Nucleus accumbens (tissue), 56 donors: ENCODE data around the gene ANKRD35.
"Not testable (repeated sequence)": the region's sequence is repeated elsewhere in the genome, so short reads cannot be mapped to it uniquely, and the experiment has no call there.

Experiments used
- DNase-seq, 56 donors: peaks; one replicate each; lab custom pipeline; 2025; lab: John Stamatoyannopoulos, UW

ANKRD35 gene

GRCh38 chr1:145858238-145858900 is 27.3 kb downstream of the ANKRD35 start:
- peak in 31 of 56 donors; percentile 20 to 64 (median 46) for DNase-seq

DNA sequence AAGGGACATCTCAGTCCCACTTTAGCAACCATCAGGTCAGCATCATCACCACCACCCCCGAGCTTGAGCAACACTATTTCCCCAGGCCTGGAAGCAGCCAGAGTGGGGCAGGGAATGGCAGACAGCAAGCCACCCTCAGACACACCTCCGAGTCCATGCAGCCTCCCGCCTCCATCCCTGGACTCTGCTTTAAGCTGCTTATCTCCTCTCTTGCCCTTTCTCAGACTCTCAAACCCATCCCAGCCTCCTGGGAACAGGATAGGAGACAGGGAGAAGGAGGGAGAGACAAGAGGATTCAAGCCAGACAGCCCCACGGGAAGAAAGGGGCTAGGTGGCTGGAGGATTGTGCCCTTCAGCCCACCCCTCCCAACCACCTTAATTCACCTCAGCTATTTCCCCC is 28.5 kb downstream of the ANKRD35 start:
- DNase-seq: no peak

GRCh38 chr1:145855426-145855948 is 30.2 kb downstream of the ANKRD35 start:
- DNase-seq: no peak

DNA sequence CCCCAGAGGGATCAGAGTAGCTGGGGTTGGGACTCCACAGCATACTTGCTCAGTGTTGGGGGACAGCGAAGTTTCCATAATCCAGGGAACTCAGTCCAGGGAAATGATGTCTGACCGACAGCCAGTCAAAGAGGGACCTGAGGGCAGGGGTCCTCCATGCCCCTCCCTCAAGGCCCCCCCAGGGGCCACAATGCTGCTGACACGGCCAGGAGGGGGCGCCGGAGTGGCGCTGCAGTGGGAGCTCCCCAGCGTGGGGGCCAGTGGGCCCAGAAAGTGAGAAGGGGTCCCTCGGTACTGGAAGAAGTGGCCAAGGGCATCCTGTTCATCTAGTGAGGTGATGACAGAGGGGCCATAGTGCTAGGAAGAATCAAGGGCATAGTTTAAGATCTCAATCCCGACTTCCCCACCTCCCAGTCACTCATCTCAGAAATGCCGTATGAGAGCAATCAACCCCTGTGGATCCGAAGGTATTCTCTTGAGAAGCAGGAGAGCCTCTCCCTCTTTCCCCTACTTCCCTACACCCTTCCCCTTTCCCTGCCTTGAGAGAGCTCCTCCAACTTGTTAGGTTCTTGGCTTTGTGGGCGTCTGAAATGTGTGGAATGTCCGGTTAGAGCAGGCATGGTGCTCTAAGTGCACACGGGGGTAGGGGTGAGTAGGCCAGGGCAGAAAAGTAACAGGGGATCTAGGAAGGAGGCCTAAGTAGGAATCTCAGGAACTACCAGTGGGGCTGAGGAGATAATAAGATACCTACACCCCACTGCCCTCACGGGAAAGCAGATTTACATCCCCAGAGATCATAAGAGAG is 36.1 kb downstream of the ANKRD35 start:
- DNase-seq: no peak

- DNase-seq: no peak
These were observed 37.8 kb downstream of the ANKRD35 start for GRCh38 chr1:145847827-145848226.

- peak in 10 of 56 donors; percentile 4 to 37 (median 23) for DNase-seq
These were observed 39.5 kb downstream of the ANKRD35 start for GRCh38 chr1:145846201-145846612.

- peak in 52 of 56 donors; percentile 15 to 83 (median 54) for DNase-seq
These were observed 40.0 kb downstream of the ANKRD35 start, which contains the start of gene NUDT17 for GRCh38 chr1:145845514-145846161. TSS of gene NUDT17 (plus strand) at chr1:145845630. CDS start at chr1:145845641, 11 bp downstream.

DNA sequence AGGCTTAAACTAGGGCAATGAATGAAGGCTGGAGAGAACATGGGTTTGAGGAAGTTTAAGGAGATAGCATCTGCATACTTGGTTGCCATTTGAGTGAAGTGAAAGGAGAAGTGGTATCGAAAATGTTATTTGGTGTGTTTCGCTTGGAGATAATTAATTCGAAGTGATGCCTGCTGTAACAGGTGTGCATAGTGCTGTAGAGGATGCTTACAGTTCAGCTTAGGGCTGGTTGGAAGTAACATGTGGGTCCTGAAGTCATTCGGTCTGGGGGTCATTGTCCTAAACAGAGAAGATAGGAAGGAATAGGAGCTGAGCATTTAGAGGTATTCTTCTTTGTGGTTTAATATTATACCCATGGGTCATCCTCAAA is 40.5 kb downstream of the ANKRD35 start:
- no peak for DNase-seq

- DNase-seq: no peak
These were observed 42.6 kb downstream of the ANKRD35 start for GRCh38 chr1:145843031-145843430.

DNA sequence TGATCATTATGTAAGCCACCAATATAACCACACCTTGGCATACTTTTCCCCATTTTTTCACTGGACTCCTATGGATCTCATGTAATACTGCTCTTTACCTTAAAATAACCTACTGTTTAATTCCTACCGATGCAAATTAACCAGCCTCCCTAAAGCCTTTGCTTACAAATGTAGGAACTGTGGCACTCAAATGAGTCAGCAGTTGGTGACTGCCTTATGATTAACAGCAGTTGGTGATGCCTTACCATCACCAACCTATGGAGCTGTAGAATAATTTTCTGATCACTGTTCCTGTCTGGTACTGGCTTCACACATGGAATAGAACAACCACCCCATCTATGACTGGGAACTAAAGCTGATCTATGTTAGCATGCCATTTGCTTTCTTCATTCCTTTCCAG is 48.0 kb downstream of the ANKRD35 start:
- DNase-seq: no peak

DNA sequence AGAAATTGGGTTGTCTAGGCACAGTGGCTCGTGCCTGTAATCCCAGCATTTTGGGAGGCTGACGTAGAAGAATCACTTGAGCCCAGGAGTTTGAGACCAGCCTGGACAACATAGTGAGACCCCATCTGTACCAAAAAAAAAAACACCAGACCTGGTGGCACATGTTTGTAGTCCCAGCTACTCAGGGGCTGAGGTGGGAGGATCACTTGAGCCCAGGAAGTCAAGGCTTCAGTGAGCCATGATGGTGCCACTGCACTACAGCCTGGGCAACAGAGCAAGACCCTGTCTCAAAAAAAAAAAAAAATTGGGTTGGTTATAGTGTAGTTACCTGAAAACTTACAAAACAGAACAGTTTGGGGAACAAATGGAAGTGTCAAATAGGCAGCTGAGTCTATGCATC is 54.9 kb downstream of the ANKRD35 start:
- DNase-seq: not testable (repeated sequence)

DNA sequence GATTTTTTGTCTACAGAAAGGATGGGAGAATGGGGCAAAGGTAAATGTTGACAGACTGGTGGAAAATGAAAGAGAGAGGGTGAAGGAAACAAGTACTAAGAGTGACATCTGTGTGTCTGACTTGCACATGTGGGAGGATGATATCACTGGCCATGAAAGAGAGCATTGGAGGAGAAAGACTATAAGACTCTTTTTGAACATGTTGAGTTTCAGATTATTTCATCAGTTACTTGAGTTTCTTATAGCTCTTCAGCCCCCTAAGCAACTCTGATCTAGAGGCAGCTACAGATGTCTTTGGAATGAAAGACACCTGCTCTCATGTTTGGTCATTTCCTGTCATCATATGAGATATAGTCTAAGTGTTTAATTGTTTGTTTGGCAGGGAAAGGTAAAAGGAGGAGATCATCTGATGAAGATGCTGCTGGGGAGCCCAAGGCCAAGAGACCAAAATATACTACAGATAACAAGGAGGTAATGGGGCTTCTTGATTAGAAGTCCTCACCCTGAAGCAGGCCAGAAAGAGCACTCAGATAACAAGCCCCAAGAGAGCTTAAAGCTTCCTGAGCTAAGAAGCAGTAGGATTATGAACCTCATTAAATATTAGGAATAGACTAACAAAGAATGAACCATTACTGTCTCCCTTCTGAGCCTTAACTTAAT is 57.2 kb downstream of the ANKRD35 start:
- no peak for DNase-seq

DNA sequence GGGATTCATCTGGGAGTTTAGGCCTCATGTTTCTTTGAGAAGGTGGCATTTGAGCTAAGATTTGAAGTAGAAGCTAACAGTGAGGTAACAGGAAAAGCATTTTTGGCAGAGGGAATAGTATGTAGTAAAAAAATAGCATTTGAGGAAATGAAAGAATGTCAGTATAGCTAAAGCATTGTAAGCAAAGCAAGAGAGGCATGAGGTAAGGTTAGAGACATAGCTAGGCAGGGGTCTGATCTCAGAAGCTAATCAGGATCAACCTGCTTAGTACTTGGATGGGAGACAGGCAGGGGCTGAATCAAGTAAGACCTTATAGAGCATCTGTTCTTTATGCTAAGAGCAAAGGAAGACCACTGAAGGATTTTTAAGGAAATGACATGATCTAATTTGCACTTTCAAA is 57.7 kb downstream of the ANKRD35 start:
- DNase-seq: no peak

DNA sequence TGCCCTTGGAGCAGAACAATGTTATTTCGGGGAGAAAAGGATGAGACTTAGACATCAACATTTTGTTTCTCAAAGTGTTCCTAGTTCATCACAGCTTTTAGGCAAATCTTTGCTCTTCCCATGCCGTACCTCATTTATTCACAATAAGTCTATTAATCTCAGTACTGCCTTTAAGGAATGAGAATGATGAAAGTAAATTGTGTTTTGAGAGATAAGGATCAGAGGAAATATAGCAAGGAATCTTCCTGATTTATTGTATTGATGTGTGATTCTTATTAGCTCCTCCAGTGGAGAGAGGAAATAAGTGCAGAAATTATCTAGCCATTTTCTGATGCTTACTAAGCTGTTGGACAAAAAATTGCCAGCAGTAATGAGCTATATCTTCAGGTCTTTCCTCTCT is 59.6 kb downstream of the ANKRD35 start:
- no peak for DNase-seq

DNA sequence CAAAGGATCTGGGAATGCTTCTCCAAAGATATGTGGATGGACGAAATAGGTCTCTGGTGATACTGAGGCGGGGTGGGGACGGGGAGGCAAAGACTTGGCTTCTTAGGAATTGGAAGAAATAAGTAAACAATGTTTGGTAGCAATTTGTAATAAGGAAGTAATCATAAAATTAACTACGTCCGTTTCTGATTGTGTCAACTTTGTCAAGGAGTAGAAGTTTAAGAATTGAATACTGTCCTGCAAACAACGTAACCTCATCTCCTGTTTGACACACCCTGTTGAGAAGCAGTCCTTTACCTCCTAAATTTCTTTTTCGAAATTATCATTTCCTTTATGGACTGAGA is 61.2 kb downstream of the ANKRD35 start:
- DNase-seq: no peak

- peak in 55 of 56 donors; percentile 49 to 95 (median 82) for DNase-seq
These were observed 61.8 kb downstream of the ANKRD35 start, which contains the start of the genes POLR3C and RNF115 for GRCh38 chr1:145823565-145824498. TSS of gene POLR3C (plus strand) at chr1:145824200. CDS start at chr1:145825777, 1,577 bp downstream. TSS of gene RNF115 (minus strand) at chr1:145824095. CDS start at chr1:145823873, 222 bp downstream.

DNA sequence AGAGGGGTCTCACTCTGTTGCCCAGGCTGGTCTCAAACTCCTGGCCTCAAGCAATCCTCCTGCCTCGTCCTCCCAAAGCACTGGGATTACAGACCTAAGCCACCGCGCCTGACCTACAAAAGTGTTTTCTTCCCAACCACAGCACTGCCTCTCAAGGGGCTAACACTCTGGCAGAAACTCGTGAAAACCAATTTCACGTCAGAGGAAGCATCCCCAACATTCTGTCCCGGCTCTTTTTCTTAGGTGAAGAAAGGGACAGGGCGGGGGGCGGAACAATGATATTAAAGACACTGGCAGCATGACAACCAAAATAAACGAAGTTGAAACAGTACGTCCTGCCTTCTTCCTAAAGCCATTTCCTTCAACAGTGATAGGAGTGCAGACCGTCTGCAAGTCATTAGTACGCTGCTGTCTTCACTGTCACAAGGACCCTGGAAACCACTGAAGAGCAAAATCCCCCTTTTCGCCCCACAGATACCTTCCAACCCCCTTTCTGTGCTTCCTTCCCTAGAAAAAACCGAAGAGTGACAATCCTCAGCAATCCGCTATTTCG is 62.8 kb downstream of the ANKRD35 start:
- not testable (repeated sequence) for DNase-seq

- DNase-seq: not testable (repeated sequence)
These were observed 67.6 kb downstream of the ANKRD35 start for GRCh38 chr1:145818095-145818494.
